Astrocyte (in vitro differentiated cells and primary cell): Measurements from ENCODE around the gene FBXO27. TPM values are rescaled to one million over a fixed set of nuclear protein-coding genes. Genes with fewer than 3 reads are reported as not detected.

Source experiments
- DNase-seq: peaks from one replicate; pipeline ENCODE4 v3.0.0-alpha.2; 2010; ENCODE audit warnings: low read depth
- FAIRE-seq: peaks from 2 replicates; lab custom pipeline; 2011; peaks lifted over from hg19 to GRCh38; lab: Jason Lieb, UNC
- H2AFZ ChIP-seq: 2 replicates; pipeline ENCODE4 v1.6.0; 2012; ENCODE audit warnings: low read depth, low read length, inconsistent platforms
- H3K27ac ChIP-seq: 2 replicates; pipeline ENCODE4 v1.5.1; 2011; ENCODE audit warnings: low read depth, low read length, inconsistent platforms
- H3K27me3 ChIP-seq: 2 replicates; pipeline ENCODE4 v1.6.0; 2011; ENCODE audit warnings: low read length, inconsistent platforms; ENCODE audit not compliant: insufficient read depth
- H3K36me3 ChIP-seq: 2 replicates; pipeline ENCODE4 v1.5.1; 2011; ENCODE audit warnings: low read length, inconsistent platforms; ENCODE audit not compliant: insufficient read depth
- H3K4me1 ChIP-seq: 2 replicates; pipeline ENCODE4 v1.5.1; 2011; ENCODE audit warnings: low read length, inconsistent platforms; ENCODE audit not compliant: insufficient read depth
- H3K4me2 ChIP-seq: 2 replicates; pipeline ENCODE4 v1.6.0; 2012; ENCODE audit warnings: low read length, inconsistent platforms
- H3K4me3 ChIP-seq: 2 replicates; pipeline ENCODE4 v1.5.1; 2011; ENCODE audit warnings: low read depth, mild to moderate bottlenecking, low read length, inconsistent platforms; ENCODE audit not compliant: insufficient read depth
- H3K79me2 ChIP-seq: 2 replicates; pipeline ENCODE4 v1.6.0; 2012; ENCODE audit warnings: mild to moderate bottlenecking, low read length, inconsistent platforms; ENCODE audit not compliant: insufficient read depth
- H3K9ac ChIP-seq: 2 replicates; pipeline ENCODE4 v1.6.0; 2012; ENCODE audit warnings: mild to moderate bottlenecking, low read length, inconsistent platforms
- H3K9me3 ChIP-seq: 2 replicates; pipeline ENCODE4 v1.5.1; 2012; ENCODE audit warnings: low read depth, mild to moderate bottlenecking, low read length, inconsistent platforms; ENCODE audit not compliant: insufficient read depth
- H4K20me1 ChIP-seq: 2 replicates; pipeline ENCODE4 v1.6.0; 2012; ENCODE audit warnings: low read length, inconsistent platforms; ENCODE audit not compliant: insufficient read depth
- H3K27ac Mint-ChIP-seq: one replicate; pipeline ENCODE4 v1.8.0; 2021; ENCODE audit warnings: mild to moderate bottlenecking, mixed read lengths; ENCODE audit not compliant: unreplicated experiment
- H3K27me3 Mint-ChIP-seq: one replicate; pipeline ENCODE4 v1.8.0; 2021; ENCODE audit warnings: low read depth, mixed read lengths; ENCODE audit not compliant: unreplicated experiment
- H3K36me3 Mint-ChIP-seq: one replicate; pipeline ENCODE4 v1.8.0; 2021; ENCODE audit warnings: low read depth, mixed read lengths; ENCODE audit not compliant: unreplicated experiment
- H3K4me1 Mint-ChIP-seq: one replicate; pipeline ENCODE4 v1.8.0; 2021; ENCODE audit warnings: low read depth, mixed read lengths; ENCODE audit not compliant: unreplicated experiment
- H3K4me3 Mint-ChIP-seq: one replicate; pipeline ENCODE4 v1.8.0; 2021; ENCODE audit warnings: mild to moderate bottlenecking, moderate library complexity, mixed read lengths; ENCODE audit not compliant: unreplicated experiment
- H3K9me3 Mint-ChIP-seq: one replicate; pipeline ENCODE4 v1.8.0; 2021; ENCODE audit warnings: mild to moderate bottlenecking, mixed read lengths; ENCODE audit not compliant: unreplicated experiment
- EZH2 ChIP-seq: IDR thresholded peaks from 2 replicates; pipeline ENCODE4 v1.6.1; 2012; ENCODE audit warnings: mild to moderate bottlenecking, low read length, inconsistent platforms; ENCODE audit not compliant: insufficient read depth
- total RNA-seq: library from RNA; stranded (reverse); gene quantifications from 2 replicates; pipeline ENCODE4 v1.2.1, GENCODE V29; 2021
- TF ChIP-seq, protein P1 (sequence below): IDR thresholded peaks from 2 replicates; pipeline ENCODE4 v1.5.1; 2011; ENCODE audit warnings: low read depth, mild to moderate bottlenecking, inconsistent platforms, low read length, moderate library complexity; ENCODE audit not compliant: insufficient read depth

The FBXO27 gene
- total RNA-seq, 1 donor from 2014 or later: 7.1 TPM

DNA sequence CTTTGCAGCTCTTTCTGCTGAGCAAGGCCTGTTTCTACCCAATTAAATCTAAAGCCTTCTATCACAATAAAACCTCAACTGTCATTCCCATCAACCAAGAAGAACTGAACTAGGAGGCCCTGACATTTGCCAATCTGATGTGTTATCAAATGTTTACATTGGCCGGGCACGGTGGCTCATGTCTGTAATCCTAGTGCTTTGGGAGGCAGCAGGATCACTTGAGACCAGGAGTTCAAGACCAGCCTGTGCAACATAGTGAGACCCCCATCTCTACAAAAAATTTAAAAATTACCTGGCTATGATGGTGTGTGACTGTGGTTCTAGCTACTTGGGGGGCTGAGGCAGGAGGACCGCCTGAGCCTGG, 54.0 kb downstream of the FBXO27 start:
- H4K20me1 ChIP-seq: no peaks in the 10 kb centered on the region
- no peak overlapping the region for H3K9ac ChIP-seq
- no peak for FAIRE-seq
- peaks cover 15% of the 10 kb centered on the region for H3K4me1 Mint-ChIP-seq
- H3K4me3 ChIP-seq: no peak overlapping the region
- peaks cover 5% of the 10 kb centered on the region for H3K9me3 Mint-ChIP-seq
- DNase-seq: no peak
- no peak overlapping the region for H3K4me3 Mint-ChIP-seq
- no peak overlapping the region for H3K27ac ChIP-seq
- no peak overlapping the region for H3K4me2 ChIP-seq
- no peaks in the 10 kb centered on the region for H3K27me3 ChIP-seq
- H3K36me3 Mint-ChIP-seq: peaks cover 1% of the 10 kb centered on the region
- no peaks in the 10 kb centered on the region for H3K36me3 ChIP-seq
- H3K9me3 ChIP-seq: peaks cover 9% of the 10 kb centered on the region
- no peak overlapping the region for H3K27ac Mint-ChIP-seq
- no peaks in the 10 kb centered on the region for H3K27me3 Mint-ChIP-seq
- peaks cover 4% of the 10 kb centered on the region for H3K79me2 ChIP-seq
- TF ChIP-seq EZH2: no peak
- TF ChIP-seq, protein P1, sequence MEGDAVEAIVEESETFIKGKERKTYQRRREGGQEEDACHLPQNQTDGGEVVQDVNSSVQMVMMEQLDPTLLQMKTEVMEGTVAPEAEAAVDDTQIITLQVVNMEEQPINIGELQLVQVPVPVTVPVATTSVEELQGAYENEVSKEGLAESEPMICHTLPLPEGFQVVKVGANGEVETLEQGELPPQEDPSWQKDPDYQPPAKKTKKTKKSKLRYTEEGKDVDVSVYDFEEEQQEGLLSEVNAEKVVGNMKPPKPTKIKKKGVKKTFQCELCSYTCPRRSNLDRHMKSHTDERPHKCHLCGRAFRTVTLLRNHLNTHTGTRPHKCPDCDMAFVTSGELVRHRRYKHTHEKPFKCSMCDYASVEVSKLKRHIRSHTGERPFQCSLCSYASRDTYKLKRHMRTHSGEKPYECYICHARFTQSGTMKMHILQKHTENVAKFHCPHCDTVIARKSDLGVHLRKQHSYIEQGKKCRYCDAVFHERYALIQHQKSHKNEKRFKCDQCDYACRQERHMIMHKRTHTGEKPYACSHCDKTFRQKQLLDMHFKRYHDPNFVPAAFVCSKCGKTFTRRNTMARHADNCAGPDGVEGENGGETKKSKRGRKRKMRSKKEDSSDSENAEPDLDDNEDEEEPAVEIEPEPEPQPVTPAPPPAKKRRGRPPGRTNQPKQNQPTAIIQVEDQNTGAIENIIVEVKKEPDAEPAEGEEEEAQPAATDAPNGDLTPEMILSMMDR: no peak
- no peak overlapping the region for H2AFZ ChIP-seq
- H3K4me1 ChIP-seq: peaks cover 14% of the 10 kb centered on the region

DNA sequence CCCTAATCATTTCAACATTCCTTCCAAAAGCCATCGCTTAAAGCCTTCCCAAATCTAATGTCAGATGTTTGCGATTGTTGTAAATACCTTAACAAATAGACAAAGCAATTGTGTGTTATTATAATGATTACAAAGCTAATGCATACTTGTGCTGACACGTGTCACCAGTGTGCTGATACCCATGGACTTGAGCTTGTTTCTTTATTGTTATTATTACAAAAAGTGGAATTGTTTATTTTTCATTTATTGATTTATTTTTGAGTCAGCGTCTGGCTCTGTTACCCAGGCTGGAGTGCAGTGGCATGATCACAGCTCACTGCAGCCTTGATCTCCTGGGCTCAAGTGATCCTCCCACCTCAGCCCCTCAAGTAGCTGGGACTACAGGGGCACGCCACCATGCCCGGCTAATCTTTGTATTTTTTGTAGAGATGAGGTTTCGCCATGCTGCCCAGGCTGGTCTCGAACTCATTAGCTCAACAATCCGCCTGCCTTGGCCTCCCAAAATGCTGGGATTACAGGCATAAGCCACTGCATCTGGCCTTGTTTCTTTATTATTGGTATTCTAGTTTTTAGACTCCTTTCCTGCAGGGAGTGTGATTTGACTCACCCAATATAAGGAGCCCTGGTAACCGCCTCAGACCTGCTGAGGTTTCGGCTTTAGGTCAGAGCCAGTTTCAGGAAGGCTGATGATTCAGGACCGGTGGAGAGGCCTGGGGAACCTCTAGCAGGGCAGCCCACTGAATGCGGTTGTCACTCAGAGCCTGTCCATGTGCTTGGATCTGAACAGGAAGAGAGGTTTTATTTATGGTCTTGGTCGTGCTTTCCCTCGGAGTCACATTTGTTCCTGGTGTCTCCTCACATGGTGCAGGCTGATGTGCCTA, 54.7 kb downstream of the FBXO27 start:
- H3K27ac ChIP-seq: no peak overlapping the region
- peaks cover 1% of the 10 kb centered on the region for H3K36me3 Mint-ChIP-seq
- TF ChIP-seq, protein P1: no peak
- no peak for TF ChIP-seq EZH2
- no peak for FAIRE-seq
- H4K20me1 ChIP-seq: no peaks in the 10 kb centered on the region
- peak; percentile 35 for DNase-seq
- peaks cover 15% of the 10 kb centered on the region for H3K4me1 Mint-ChIP-seq
- no peak overlapping the region for H2AFZ ChIP-seq
- peak overlapping the region; percentile 47 for H3K27ac Mint-ChIP-seq
- peaks cover 5% of the 10 kb centered on the region for H3K9me3 Mint-ChIP-seq
- no peaks in the 10 kb centered on the region for H3K36me3 ChIP-seq
- no peak overlapping the region for H3K9ac ChIP-seq
- no peak overlapping the region for H3K4me2 ChIP-seq
- no peaks in the 10 kb centered on the region for H3K27me3 Mint-ChIP-seq
- no peak overlapping the region for H3K4me3 Mint-ChIP-seq
- H3K27me3 ChIP-seq: no peaks in the 10 kb centered on the region
- peaks cover 14% of the 10 kb centered on the region for H3K4me1 ChIP-seq
- peaks cover 9% of the 10 kb centered on the region for H3K9me3 ChIP-seq
- peaks cover 6% of the 10 kb centered on the region for H3K79me2 ChIP-seq
- no peak overlapping the region for H3K4me3 ChIP-seq

DNA sequence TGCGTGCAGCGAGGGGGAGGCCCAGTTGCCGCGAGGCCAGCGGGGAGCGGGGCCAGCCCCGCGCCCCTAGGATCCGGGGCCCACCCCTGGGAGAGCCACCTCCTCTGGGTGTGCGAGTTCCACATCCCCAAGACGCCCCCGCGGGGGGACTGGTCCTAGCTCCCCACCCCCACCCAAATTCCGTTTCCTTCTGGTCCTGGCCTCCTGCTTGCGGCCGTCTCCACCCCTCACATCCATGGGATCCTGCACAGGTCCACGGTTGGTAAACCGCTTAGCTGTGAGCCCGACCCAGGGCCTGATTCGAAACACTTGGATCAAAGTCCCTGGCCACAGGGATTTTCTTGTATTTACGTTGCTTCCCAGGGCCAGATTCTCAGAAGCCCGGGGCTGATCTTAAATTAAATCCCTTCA, 56.5 kb downstream of the FBXO27 start:
- TF ChIP-seq, protein P1: no peak
- TF ChIP-seq EZH2: no peak
- H4K20me1 ChIP-seq: peaks cover 6% of the 10 kb centered on the region
- Mint-ChIP-seq H3K4me1 (peaks cover 15% of the 10 kb centered on the region), H3K4me3 (peak overlapping the region; percentile 93), H3K27me3 (no peaks in the 10 kb centered on the region), H3K36me3 (peaks cover 1% of the 10 kb centered on the region), H3K27ac (peak overlapping the region; percentile 94), H3K9me3 (peaks cover 5% of the 10 kb centered on the region)
- peaks cover 10% of the 10 kb centered on the region for H3K79me2 ChIP-seq
- peak overlapping the region; percentile 81 for H2AFZ ChIP-seq
- FAIRE-seq (no peak), DNase-seq (peak; percentile 36)
- H3K27me3 ChIP-seq: no peaks in the 10 kb centered on the region
- peak overlapping the region; percentile 57 for H3K27ac ChIP-seq
- peaks cover 14% of the 10 kb centered on the region for H3K4me1 ChIP-seq
- peak overlapping the region; percentile 78 for H3K9ac ChIP-seq
- H3K4me2 ChIP-seq: peak overlapping the region; percentile 95
- H3K4me3 ChIP-seq: peak overlapping the region; percentile 55
- H3K36me3 ChIP-seq: no peaks in the 10 kb centered on the region
- H3K9me3 ChIP-seq: peaks cover 5% of the 10 kb centered on the region
